ENCODE measurements around the gene SPRING1.
A peak's percentile ranks its signal among the peaks of the same experiment; 100 is the strongest.
"Not testable (repeated sequence)": the region's sequence is repeated elsewhere in the genome, so short reads cannot be mapped to it uniquely, and the experiment has no call there.

Gene SPRING1, protein sequence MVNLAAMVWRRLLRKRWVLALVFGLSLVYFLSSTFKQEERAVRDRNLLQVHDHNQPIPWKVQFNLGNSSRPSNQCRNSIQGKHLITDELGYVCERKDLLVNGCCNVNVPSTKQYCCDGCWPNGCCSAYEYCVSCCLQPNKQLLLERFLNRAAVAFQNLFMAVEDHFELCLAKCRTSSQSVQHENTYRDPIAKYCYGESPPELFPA

DNA sequence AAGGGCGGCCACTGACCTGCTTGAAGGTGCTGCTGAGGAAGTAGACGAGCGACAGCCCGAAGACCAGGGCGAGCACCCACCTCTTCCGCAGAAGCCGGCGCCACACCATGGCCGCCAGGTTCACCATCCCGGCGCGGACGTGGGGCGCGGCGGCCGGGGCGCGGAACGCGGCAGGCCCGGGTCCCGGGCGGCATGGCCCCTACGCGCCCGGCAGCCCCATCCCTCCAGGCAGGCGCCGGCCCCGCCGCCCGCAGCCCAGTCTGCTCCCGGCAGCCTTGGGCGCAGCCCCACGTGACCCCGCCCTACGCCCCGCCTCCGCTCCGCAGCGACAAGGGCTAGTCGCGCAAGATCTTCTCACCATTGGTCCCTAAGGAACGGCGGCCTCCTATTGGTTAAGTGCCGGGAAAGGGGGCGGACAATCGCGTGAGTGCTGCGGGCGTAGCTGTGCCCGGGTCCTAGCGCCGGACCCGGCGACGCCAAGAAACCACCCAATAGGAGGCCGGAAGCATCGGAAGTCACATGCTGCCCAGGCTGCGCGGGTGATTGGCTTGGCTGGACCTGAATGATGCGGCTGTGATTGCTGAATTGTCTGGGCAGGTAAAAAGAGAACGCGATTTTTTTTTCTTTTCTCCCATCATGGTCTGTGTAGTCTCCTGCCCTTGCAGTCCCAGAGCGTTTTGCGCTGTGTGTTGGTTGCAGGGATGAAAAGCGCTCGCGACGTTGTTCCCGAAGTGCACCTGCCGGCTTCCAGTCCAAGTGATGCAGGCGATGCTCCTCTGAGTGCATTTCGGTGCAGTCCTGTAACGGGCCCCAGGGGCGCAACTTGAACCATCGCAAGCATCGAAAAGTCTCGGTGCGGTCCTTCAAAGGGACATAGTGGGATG lies at the start of gene SPRING1, which contains the start of gene RNFT2:
Gene SPRING1, minus strand, starts transcription at position 296 of the 884 bp plus-strand sequence. Its CDS starts 169 bp downstream, at position 127.
Gene RNFT2, plus strand, starts transcription at position 542 of the 884 bp plus-strand sequence. CDS start 2,183 bp downstream, outside the sequence.
- peak; percentile 99 for FAIRE-seq
- peak; percentile 99 for DNase-seq (ENCODE audit: insufficient read length, low spot score)

DNA sequence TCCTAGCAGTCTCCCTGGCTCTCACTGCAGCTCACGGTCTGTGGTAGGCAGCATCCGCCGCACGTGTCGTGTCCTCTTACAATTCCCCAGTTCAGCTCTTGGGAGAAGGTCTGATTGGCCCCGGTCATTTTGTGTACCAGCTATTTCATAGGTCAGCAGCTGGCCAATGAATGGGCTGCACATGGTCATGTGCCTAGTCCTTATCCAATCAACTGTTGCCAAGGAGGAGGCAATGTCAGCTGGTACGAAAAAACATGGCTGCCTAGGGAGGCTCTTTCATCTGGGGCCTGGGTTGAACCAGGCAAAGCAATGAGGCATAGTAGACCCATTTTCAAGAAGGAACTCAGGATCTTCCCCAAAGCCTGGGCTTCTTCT lies 46.4 kb upstream of the SPRING1 start:
- no peak for DNase-seq (ENCODE audit: insufficient read length, low spot score)

DNA sequence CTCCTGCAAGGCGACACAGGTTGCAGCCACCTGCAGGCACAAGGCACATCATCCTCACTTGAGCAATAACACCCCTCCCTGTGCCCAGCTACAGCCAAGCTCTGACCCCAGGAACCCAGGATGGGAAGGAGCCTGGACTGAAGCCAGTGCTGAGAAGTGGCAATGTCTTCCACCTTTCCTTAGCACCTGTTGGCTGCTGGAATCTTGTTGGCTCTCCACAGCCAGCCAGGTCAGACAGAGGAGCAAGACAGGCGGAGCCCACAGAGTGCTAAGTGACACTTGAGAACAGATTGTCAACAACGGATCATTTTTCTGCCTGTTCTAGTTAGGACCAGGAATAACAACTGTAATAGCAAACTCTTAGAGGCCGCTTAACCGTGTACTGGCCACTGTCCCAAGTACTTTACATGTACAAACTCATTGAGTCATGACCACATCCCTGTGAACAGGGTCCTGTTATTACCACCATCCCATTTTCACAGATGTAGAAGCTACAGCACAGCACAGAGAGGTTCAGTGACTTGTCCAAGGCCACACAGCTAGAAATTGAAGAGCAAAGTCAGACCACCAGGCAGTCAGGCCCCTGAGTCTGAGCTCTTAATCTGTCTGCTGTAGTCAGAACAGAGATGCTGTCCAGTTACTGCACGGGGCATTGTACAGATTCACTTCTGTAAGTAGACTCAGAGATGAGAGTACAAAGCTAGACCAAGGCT lies 45.8 kb upstream of the SPRING1 start:
- FAIRE-seq (no peak), DNase-seq (ENCODE audit: insufficient read length, low spot score) (no peak)

More for the DNA sequence above, 46.4 kb upstream of the SPRING1 start:
- no peak for FAIRE-seq

DNA sequence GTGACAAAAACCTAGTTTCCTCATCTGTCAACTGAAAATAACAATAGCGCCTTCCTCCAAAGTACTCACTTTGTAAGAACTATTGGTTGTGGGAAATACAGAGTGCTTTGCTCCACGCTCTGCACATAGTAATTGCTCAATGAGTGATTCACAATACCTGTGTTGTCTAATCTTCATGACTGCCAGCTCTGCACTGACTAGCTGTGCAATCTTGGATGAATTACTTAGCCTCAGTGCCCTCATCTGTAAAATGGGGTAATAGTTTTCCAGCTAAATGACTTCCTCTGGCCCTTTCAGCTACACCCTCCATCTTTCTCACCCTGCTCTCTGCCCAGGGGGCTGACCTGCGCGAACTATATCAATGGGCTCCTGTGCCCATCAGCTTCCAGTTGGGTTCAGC lies 43.1 kb upstream of the SPRING1 start:
- DNase-seq (ENCODE audit: insufficient read length, low spot score) (no peak), FAIRE-seq (no peak)

DNA sequence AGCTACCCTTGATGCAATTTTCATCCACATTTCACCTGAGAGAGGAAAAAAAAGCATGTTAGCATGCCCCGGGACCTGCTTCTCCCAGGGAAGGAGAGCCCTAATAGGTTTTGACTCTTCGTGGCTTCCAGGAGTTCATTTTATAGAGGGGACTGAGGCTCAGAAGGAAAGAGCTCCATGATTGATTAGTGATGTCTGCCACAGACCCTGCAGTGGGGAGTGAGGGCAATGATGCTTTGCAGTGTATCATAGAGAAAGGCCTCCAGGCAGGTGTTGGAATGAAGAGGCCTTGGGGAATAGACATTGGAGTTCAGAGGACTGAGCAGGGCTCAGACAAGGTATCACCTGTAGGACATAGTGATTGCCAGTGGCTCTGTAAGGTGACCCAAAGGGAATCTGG lies 41.7 kb upstream of the SPRING1 start:
- DNase-seq (ENCODE audit: insufficient read length, low spot score) (no peak), FAIRE-seq (no peak)

DNA sequence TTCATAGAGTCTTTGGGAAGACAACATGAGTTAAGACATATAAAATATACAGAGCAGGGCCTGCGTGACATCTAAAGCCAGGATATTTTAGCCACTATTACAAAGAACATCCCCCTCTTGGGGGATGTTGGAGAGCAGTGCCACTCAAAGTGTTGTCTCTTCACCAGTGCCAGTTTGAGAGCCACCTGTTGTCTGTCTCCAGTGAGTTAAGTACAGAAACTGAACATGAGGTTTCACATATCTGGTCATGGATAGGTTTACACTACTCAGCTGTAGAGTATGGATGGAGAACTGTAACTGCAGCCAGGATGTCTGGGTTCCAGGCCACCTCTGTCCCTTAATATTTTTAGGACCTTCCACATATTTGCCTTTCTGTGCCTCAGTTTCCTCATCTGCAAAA lies 39.4 kb upstream of the SPRING1 start:
- FAIRE-seq (no peak), DNase-seq (ENCODE audit: insufficient read length, low spot score) (no peak)

DNA sequence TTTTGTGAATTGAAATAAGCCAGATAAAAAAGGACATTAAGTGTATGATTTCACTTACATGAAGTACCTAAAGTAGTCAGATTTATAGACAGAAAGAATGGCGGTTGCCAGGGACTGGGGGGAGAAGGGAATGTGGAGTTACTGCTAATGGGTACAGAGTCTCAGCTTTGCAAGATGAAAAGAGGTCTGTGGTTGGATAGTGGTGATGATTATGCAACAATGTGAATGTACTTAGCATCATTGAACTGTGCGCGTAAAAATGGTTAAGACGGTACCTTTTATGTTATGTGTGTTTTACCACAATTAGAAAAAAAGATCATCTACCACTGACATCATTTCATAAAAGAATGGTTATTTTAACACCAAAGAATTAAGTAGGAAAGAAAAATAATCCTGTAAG lies 36.2 kb upstream of the SPRING1 start:
- DNase-seq (ENCODE audit: insufficient read length, low spot score) (no peak), FAIRE-seq (no peak)

DNA sequence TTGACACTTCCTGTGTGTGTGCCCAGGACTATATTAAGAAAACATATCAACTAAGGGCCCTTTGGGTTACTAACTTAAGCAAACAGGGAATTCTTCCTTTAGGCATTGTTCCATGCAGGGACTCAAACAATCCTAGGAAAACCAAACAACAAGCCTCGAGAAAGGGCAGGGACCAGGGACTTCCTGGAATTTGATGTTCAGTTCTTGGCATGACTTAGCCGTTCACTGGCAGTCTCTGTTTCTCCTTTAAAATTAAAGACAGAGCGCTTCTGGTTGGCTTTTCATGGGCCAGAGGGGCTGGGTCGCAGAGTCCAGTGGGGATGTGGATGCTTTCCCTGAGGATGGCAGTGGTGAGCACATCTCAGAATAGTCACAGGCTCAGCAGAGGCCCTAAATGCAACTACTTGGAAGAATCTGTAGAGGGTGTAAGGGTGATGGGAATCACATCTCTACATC lies 35.4 kb upstream of the SPRING1 start:
- no peak for FAIRE-seq
- no peak for DNase-seq (ENCODE audit: insufficient read length, low spot score)

DNA sequence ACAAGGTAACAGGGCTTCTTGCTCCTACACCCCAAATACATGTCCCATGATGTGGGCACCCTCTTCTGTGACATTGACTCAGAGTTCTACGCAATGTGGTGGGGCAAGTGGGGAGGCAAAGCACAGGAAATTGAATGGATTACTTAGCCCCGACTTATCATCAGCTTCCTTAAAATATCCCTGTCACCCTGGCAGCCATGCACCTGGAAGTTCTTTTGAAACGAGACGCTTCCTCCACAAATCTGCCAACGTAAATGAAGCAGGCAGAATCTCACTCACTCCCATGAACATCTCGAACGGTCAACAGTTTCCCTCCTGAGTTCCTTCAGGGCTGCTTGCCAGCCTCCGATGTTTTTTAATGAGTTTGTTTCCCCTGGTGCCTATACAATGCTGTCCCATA lies 33.8 kb upstream of the SPRING1 start:
- DNase-seq (ENCODE audit: insufficient read length, low spot score) (no peak), FAIRE-seq (no peak)

DNA sequence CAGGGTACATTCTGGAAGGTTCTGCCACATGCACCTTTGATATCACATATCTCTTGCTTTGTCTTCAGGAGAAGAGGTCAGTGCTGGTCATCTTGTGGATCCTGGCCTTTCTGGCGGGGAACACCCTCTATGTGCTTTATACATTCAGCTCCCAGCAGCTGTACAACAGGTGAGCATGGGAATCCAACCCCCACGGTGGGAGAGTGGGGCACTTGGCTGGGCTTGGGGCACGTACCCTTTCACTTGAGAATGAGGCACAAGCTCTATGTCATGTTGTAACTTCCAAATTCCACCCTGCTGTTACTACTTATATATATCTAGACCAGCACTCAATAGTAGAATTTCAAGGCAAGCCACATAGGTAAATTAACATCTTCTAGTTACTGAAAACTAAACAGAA lies 28.9 kb upstream of the SPRING1 start:
- no peak for DNase-seq (ENCODE audit: insufficient read length, low spot score)
- no peak for FAIRE-seq

DNA sequence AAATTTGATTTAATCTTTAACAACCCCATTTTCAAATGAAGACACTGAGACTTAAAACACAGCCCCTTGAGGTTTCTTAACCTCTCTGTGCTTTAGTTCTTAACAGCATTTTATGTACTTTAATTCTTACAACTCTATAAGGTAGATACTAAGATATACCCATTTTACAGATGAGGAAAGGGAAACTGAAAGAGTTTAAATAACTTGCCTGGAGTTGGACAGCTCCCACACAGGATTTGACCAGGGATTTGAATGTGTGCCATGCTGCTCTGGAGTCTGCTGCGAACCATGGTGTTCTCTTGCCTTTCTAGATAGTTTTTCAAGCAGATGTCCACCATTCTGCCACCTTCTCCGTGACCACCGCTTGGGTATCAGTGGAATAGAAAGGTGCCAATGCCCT lies 28.4 kb upstream of the SPRING1 start:
- DNase-seq (ENCODE audit: insufficient read length, low spot score) (no peak), FAIRE-seq (no peak)

DNA sequence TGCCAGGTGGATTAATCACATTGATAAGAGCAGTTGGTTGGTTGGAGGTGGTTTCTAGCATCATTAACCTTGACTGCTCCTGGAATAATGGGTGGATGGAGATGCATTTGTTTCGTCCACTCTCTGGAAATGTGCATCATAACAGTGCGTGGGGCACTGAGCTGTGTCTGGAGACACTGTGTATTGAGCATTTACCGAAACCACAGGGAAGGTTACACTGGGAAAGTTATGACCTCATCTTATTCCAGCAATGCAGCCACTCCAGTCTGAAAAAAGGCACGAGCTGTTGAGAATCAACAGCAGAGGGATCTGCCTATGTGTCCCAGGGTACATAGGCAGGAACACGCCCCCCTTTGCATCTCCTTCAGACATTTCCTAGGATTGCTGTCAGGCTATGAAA lies 27.4 kb upstream of the SPRING1 start:
- FAIRE-seq, result no peak
- DNase-seq (ENCODE audit: insufficient read length, low spot score), result no peak

DNA sequence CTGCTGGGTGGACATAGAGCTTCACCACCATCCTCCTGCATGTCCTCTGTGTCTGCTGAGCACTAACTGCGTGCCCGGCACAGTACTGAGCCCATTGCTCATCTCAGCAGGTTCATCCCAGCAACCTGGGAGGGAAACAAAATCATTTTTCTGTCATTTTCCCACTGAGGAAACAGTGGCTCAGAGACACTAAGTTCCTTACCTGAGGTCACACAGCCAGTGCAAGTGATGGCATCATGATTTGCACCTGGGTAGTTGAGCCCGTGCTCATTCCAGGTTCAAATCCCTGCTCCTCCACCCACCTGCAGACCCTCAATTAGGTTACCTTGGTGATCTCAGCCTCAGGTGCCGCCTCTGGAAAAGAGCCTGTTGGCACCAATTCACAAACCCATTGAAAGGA lies 23.6 kb upstream of the SPRING1 start:
- no peak for DNase-seq (ENCODE audit: insufficient read length, low spot score)
- FAIRE-seq, result no peak

DNA sequence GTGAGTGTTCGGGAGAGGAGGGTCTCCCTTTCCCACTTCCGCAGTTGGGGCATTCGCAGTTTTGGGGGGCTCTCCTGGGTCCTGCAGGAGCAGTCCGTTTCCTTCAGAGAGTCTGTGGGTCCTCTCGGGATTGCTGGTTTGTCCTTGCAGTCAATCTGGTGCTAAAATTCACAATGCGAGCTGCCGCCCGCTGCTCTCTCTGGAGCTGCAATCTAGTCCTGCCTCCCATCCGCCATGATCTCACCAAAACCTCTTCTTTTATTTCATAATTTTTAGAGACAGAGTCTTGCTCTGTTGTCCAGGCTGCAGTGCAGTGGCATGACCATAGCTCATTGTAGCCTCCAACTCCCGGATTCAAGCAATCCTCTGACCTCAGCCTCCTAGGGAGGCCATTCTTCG lies 22.8 kb upstream of the SPRING1 start:
- DNase-seq (ENCODE audit: insufficient read length, low spot score), result no peak
- no peak for FAIRE-seq

DNA sequence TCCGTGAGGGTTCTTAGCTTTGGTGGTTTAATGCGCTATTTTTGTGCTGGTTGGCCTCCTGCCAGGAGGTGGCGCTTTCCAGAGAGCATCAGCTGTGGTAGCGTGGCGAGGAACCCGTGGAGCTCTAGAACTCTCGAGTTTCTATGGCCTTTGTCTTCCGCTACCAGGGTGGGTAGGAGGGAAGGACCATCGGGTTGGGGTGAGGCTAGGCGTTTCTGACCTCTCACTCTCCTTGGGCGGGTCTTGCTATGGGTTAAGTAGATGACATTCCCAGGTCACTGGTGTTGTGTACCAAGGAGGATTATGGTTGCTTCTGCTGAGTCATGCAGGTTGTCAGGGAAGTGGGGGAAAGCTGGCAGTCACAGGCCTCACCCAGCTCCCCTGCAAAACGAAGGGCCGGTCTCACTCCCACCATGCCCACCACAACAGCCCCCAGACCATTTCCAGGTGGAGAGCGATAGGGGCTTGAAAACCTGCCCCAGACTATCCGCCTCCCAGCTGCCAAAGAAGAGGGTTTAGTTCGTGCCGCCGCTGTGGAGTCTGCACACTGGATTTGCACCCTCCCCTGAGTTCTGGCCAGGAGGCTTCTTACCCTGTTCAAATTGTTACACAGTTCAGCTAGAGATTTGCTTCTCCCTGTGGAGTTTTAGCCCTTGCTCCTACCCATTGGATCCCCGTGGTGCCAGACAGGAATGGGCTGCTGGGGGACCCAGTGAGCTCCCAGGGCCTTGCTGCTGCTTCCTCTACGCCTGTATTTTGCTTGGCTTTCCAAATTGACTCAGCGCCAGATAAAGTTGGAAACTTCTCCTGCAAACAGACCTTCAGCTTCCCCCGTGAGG lies 22.1 kb upstream of the SPRING1 start:
- DNase-seq (ENCODE audit: insufficient read length, low spot score), result no peak
- no peak for FAIRE-seq

DNA sequence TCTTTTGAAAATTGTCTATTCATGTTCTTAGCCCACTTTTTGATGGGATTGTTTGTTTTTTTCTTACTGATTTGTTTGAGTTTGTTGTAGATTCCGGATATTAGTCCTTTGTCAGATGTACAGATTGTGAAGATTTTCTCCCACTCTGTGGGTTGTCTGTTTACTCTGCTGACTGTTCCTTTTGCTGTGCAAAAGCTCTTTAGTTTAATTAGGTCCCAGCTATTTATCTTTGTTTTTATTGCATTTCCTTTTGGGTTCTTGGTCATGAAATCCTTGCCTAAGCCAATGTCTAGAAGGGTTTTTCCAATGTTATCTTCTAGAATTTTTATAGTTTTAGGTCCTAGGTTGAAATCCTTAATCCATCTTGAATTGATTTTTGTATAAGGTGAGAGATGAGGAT lies 16.9 kb upstream of the SPRING1 start:
- not testable (repeated sequence) for FAIRE-seq; DNase-seq (ENCODE audit: insufficient read length, low spot score)

DNA sequence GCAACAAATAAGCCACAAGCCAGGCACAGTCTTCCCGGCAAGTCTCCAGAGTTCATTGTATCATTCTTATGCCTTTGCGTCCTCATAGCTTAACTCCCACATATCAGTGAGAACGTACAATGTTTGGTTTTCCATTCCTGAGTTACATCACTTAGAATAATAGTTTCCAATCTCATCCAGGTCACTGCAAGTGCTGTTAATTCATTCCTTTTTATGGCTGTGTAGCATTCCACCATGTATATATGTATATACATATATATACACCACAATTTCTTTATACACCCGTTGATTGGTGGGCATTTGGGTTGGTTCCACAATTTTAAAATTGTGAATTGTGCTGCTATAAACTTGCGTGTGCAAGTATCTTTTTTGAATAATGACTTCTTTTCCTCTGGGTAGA lies 16.2 kb upstream of the SPRING1 start:
- not testable (repeated sequence) for DNase-seq (ENCODE audit: insufficient read length, low spot score); FAIRE-seq

DNA sequence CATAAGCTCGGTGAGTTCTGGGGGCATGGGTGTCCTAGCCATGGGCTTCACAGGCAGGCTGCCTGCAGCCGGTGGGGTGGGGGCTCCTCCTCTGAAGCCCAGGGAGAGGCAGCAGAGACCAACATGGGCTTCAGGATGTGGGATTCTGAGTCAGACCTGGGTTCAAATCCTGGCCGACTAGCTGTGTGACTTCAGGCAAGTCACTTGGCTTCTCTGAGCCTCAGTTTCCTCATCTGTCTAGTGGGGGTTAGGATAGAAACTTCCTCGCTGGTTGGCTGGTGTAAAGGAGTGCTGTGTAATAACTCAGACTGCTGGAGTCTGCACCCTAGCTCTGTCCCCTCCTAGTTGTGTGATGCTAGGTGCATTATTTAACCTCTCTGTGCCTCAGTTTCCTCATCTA lies 12.4 kb upstream of the SPRING1 start:
- FAIRE-seq (no peak), DNase-seq (ENCODE audit: insufficient read length, low spot score) (no peak)

DNA sequence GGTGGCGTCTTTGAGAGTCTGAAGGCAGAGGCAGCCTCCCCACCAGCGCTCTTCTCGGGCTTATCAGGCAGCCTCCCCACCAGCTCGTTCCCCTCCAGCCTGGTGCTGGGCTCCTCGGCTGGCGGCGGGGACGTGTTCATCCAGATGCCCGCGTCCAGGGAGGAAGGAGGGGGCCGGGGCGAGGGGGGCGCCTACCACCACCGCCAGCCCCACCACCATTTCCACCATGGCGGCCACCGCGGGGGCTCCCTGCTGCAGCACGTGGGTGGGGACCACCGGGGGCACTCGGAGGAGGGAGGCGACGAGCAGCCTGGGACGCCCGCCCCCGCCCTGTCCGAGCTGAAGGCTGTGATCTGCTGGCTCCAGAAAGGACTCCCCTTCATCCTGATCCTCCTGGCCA lies 12.0 kb upstream of the SPRING1 start:
- no peak for DNase-seq (ENCODE audit: insufficient read length, low spot score)
- no peak for FAIRE-seq

DNA sequence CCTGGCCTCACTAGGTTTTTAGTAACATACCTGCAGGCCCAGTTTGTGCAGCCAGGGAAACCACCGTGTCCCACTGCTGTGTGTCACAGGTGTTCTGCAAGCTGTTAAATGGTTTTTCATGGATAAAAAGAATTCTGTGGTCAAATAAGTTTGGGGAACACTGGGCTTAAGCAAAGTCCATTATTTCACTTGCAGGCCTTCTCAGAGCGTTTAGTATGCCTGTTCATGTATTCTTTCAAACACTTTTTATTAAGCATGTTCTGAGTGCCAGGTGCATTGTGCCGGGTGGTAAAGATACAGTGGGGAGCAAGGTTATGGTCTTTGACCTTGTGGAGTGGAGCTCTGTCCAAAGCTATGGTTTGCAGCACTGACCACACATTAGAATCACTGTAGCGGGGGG lies 7.7 kb upstream of the SPRING1 start:
- DNase-seq (ENCODE audit: insufficient read length, low spot score), result no peak
- no peak for FAIRE-seq

DNA sequence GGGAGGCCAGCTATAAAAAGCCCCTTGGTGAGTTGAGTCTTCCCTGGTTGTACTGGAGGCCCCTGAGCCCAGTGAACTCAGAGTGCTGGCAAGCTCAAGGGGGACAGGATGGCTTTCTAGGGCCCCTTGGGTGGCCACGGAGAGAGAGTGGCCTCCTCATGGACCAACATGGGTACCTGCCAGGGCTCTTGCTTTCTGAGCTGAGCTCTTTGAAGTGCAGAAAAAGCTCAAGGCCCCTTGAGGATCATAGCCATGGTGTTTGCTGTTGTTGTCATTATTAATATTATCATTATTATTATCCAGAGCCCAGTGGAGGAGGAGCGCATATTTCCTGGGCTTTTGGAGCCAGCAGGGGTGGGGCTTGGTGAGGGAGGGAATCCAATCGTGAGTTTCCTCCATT lies 6.9 kb upstream of the SPRING1 start:
- FAIRE-seq, result no peak
- DNase-seq (ENCODE audit: insufficient read length, low spot score), result no peak
